OCI-LY7 (cell line): ENCODE data around the gene SND1. TPM values are rescaled to one million over a fixed set of nuclear protein-coding genes. Genes with fewer than 3 reads are reported as not detected.

Experiments
- BruUV-seq: library from RNA; stranded (reverse); fragments of 400-500 nt; replicated peaks from 2 replicates; lab custom pipeline; 2021; lab: Mats Ljungman, UMichigan
- CTCF ChIA-PET: fragments of 300-600 bp; sonication (Branson Sonifier 250); formaldehyde crosslinking; loops from one replicate; lab custom pipeline; 2022; ENCODE audit warnings: antibody characterized with exemption; ENCODE audit not compliant: unreplicated experiment; lab: Charles Lee
- POLR2A ChIA-PET: fragments of 300-600 bp; sonication (Branson Sonifier 250); formaldehyde crosslinking; loops from one replicate; lab custom pipeline; 2022; ENCODE audit warnings: antibody characterized with exemption; lab: Charles Lee
- DNase-seq: peaks from one replicate; pipeline ENCODE4 v3.0.0-alpha.2; 2015; ENCODE audit warnings: low spot score
- H2AFZ ChIP-seq: fragments of 200-600 bp; sonication (generic), shearing (Covaris generic); 2 replicates; pipeline ENCODE4 v1.6.1; 2014; ENCODE audit warnings: mild to moderate bottlenecking, antibody characterized with exemption, low read length, moderate library complexity
- H3K27ac ChIP-seq: fragments of 200-600 bp; sonication (generic); 2 replicates; pipeline ENCODE4 v1.5.1; 2014; ENCODE audit warnings: mixed run types, low read depth, mild to moderate bottlenecking, moderate library complexity, low read length, inconsistent platforms; ENCODE audit not compliant: poor library complexity, severe bottlenecking
- H3K36me3 ChIP-seq: fragments of 200-600 bp; sonication (generic); 2 replicates; pipeline ENCODE4 v1.6.1; 2014; ENCODE audit warnings: mild to moderate bottlenecking, antibody characterized with exemption, low read length, moderate library complexity, mixed read lengths; ENCODE audit not compliant: insufficient read depth
- H3K4me1 ChIP-seq: fragments of 200-600 bp; sonication (generic); 2 replicates; pipeline ENCODE4 v1.5.1; 2014; ENCODE audit warnings: mild to moderate bottlenecking, low read length; ENCODE audit not compliant: insufficient read depth, poor library complexity, severe bottlenecking
- H3K4me2 ChIP-seq: fragments of 200-600 bp; sonication (generic); 2 replicates; pipeline ENCODE4 v1.6.1; 2014; ENCODE audit warnings: mild to moderate bottlenecking, low read length
- H3K4me3 ChIP-seq: fragments of 200-600 bp; sonication (generic); 2 replicates; pipeline ENCODE4 v1.5.1; 2014; ENCODE audit warnings: mild to moderate bottlenecking, low read depth, low read length; ENCODE audit not compliant: poor library complexity, severe bottlenecking
- H3K79me2 ChIP-seq: fragments of 200-600 bp; sonication (generic); 2 replicates; pipeline ENCODE4 v1.6.1; 2016; ENCODE audit warnings: low read depth, mild to moderate bottlenecking, low read length, moderate library complexity, mixed read lengths; ENCODE audit not compliant: insufficient read depth
- H3K9me2 ChIP-seq: fragments of 200-600 bp; sonication (generic); 2 replicates; pipeline ENCODE4 v1.6.1; 2016; ENCODE audit warnings: mild to moderate bottlenecking, low read length, mixed read lengths; ENCODE audit not compliant: insufficient read depth
- H3K9me3 ChIP-seq: fragments of 200-600 bp; sonication (generic); 2 replicates; pipeline ENCODE4 v1.6.1; 2014; ENCODE audit warnings: mild to moderate bottlenecking, mixed run types, low read length, mixed read lengths
- H4K20me1 ChIP-seq: fragments of 200-600 bp; sonication (generic); 2 replicates; pipeline ENCODE4 v1.6.1; 2014; ENCODE audit warnings: mild to moderate bottlenecking, antibody characterized with exemption, low read length, moderate library complexity, mixed read lengths; ENCODE audit not compliant: insufficient read depth
- EZH2phosphoT487 ChIP-seq: fragments of 200-600 bp; sonication (generic); IDR thresholded peaks from 2 replicates; pipeline ENCODE4 v1.6.1; 2018; ENCODE audit warnings: low read depth, borderline replicate concordance, mild to moderate bottlenecking, mixed run types, antibody characterized with exemption, low read length, moderate library complexity, mixed read lengths
- intact Hi-C: fragments of 100-400 bp; cut with micrococcal nuclease; formaldehyde crosslinking; loops from one replicate; pipeline ENCODE4 v1.10.0; 2022; ENCODE audit not compliant: unreplicated experiment
- total RNA-seq, 2 experiments: library from RNA; depleted of rRNA in 1 of 2; stranded (reverse); fragments of >200 nt in 1 of 2; shearing (Covaris generic) in 1 of 2; gene quantifications; 2 replicates each; pipeline ENCODE4 v1.2.3, GENCODE V29; 2014 to 2022
- TF ChIP-seq, protein P1 (sequence below): fragments of 200-600 bp; sonication (generic); conservative IDR thresholded peaks from 2 replicates; pipeline ENCODE4 v1.5.1; 2014; ENCODE audit warnings: mild to moderate bottlenecking, antibody characterized with exemption, low read length, moderate library complexity, mixed read lengths

Gene SND1
- total RNA-seq, 2 experiments from 2014 or later, result 111 to 221 TPM

DNA sequence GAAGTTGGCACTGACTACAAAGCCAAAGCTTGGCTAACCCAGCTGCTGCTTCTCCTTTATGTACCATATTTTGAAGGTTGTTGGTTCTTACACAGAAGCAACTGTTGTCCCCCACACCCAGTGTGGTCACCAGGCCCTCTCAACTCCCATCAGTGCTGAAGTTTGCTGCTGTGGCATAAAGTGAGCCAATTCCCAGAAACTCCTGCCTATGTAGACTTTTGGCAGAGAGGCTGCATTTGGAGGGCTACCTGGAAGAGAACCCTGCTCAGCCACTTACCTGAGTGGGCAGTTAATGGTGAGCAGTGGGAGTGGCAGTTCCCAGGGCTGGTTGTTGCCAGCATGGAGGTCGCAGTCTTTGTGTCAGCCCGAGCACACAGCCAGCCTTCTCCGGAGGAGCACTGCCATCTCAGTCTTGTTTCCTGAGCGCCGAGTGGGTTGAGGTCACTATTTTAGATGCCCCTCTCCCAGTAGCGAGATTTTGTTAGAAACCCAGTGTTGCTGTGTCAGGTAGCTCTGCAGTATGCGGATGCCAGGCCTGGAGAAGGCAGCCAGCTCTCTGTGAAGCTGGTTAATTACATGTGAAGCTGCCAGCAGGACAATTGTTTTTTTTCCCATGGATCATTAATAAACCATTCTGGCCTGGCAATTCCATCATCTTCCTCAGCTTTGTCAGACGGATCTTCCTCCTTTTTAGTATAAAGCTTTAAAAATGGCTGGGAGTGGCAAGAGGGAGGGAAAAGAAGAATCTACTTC is 354.7 kb downstream of the SND1 start:
- H3K36me3 ChIP-seq, result no peaks in the 10 kb centered on the region; the same call in 1 of the 2 replicates
- H2AFZ ChIP-seq, result no peak overlapping the region
- H3K4me3 ChIP-seq, result no peak overlapping the region
- H3K4me1 ChIP-seq, result peaks cover 37% of the 10 kb centered on the region
- H3K79me2 ChIP-seq, result no peaks in the 10 kb centered on the region
- H3K4me2 ChIP-seq, result no peak overlapping the region
- BruUV-seq, result no TSS peak
- no peaks in the 10 kb centered on the region for H3K9me2 ChIP-seq
- peaks cover 25% of the 10 kb centered on the region; the same call in 1 of the 2 replicates for H4K20me1 ChIP-seq
- intact Hi-C loops, result loop anchor here (10.0 kb wide), 1 partner anchor 302 kb away; no protein-coding TSS in a partner anchor
- H3K9me3 ChIP-seq, result no peaks in the 10 kb centered on the region
- ChIA-PET POLR2A (interaction anchor here (0.6 to 1.5 kb wide), 2 partner anchors 12 to 41 kb away, joined by 4 to 7 read pairs; no protein-coding TSS in a partner anchor), CTCF (interaction anchor here (1.0 kb wide), 1 partner anchor 45 kb away, joined by 3 read pairs; no protein-coding TSS in a partner anchor)
- H3K27ac ChIP-seq, result no peak overlapping the region
- DNase-seq, result no peak
- no peak for TF ChIP-seq EZH2phosphoT487
- TF ChIP-seq, protein P1, sequence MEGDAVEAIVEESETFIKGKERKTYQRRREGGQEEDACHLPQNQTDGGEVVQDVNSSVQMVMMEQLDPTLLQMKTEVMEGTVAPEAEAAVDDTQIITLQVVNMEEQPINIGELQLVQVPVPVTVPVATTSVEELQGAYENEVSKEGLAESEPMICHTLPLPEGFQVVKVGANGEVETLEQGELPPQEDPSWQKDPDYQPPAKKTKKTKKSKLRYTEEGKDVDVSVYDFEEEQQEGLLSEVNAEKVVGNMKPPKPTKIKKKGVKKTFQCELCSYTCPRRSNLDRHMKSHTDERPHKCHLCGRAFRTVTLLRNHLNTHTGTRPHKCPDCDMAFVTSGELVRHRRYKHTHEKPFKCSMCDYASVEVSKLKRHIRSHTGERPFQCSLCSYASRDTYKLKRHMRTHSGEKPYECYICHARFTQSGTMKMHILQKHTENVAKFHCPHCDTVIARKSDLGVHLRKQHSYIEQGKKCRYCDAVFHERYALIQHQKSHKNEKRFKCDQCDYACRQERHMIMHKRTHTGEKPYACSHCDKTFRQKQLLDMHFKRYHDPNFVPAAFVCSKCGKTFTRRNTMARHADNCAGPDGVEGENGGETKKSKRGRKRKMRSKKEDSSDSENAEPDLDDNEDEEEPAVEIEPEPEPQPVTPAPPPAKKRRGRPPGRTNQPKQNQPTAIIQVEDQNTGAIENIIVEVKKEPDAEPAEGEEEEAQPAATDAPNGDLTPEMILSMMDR, result no peak

DNA sequence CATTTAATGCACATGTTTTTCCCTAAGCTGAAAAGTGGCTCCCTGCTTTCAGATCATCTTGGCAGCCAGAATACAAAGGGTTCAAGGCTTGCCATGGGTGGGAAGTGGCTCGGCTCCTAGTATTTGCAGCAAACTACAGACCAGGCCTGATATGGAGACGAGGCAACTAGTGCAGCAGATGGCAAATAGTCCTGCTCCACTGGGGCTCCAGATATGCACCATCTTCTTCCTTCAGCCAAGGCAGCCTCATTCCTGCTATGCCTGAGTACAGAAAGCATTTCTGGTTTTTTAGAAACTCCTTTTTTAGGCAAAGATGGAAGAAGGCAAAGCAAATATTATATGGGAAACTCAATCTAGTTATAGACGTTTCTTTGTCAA is 355.3 kb downstream of the SND1 start:
- intact Hi-C loops, result loop anchor here (10.0 kb wide), 1 partner anchor 302 kb away; no protein-coding TSS in a partner anchor
- Histone ChIP-seq H4K20me1 (peaks cover 25% of the 10 kb centered on the region; the same call in 1 of the 2 replicates), H3K27ac (no peak overlapping the region), H2AFZ (no peak overlapping the region), H3K4me3 (no peak overlapping the region), H3K4me1 (peaks cover 35% of the 10 kb centered on the region), H3K4me2 (no peak overlapping the region), H3K9me3 (no peaks in the 10 kb centered on the region), H3K79me2 (no peaks in the 10 kb centered on the region), H3K9me2 (no peaks in the 10 kb centered on the region), H3K36me3 (peaks cover under 1% of the 10 kb centered on the region; the same call in 1 of the 2 replicates)
- ChIA-PET CTCF (interaction anchor here (1.0 kb wide), 1 partner anchor 45 kb away, joined by 3 read pairs; no protein-coding TSS in a partner anchor), POLR2A (interaction anchor here (0.6 kb wide), 1 partner anchor 11 kb away, joined by 4 read pairs; no protein-coding TSS in a partner anchor)
- no peak for DNase-seq
- BruUV-seq, result no TSS peak
- TF ChIP-seq, protein P1, result no peak
- no peak for TF ChIP-seq EZH2phosphoT487
